GOT3 (cell line): ENCODE measurements around the gene ARHGAP8.
"Not testable (repeated sequence)": the region's sequence is repeated elsewhere in the genome, so short reads cannot be mapped to it uniquely, and the experiment has no call there.

Experiments
- DNase-seq: peaks from one replicate; lab custom pipeline; 2025; ENCODE audit warnings: mixed read lengths; lab: John Stamatoyannopoulos, UW

ARHGAP8 gene

GRCh38 chr22:44765571-44766285 is 13.4 kb downstream of the ARHGAP8 start:
- no peak for DNase-seq

- DNase-seq, result no peak
Observed at GRCh38 chr22:44773082-44773481, 20.7 kb downstream of the ARHGAP8 start.

- DNase-seq, result no peak
Observed at GRCh38 chr22:44775862-44776261, 23.5 kb downstream of the ARHGAP8 start.

GRCh38 chr22:44776605-44777363 is 24.4 kb downstream of the ARHGAP8 start:
- DNase-seq, result no peak

- no peak for DNase-seq
Observed at GRCh38 chr22:44777364-44777755, 25.0 kb downstream of the ARHGAP8 start.

- no peak for DNase-seq
Observed at GRCh38 chr22:44780876-44781449, 28.6 kb downstream of the ARHGAP8 start.

- no peak for DNase-seq
Observed at GRCh38 chr22:44782363-44782963, 30.1 kb downstream of the ARHGAP8 start.

- DNase-seq, result no peak
Observed at GRCh38 chr22:44783091-44783490, 30.7 kb downstream of the ARHGAP8 start.

- no peak for DNase-seq
Observed at GRCh38 chr22:44783581-44783980, 31.2 kb downstream of the ARHGAP8 start.

GRCh38 chr22:44786136-44786535 is 33.8 kb downstream of the ARHGAP8 start:
- no peak for DNase-seq

GRCh38 chr22:44786610-44787009 is 34.2 kb downstream of the ARHGAP8 start:
- no peak for DNase-seq

- DNase-seq, result no peak
Observed at GRCh38 chr22:44787832-44788231, 35.5 kb downstream of the ARHGAP8 start.

- no peak for DNase-seq
Observed at GRCh38 chr22:44793106-44793505, 40.7 kb downstream of the ARHGAP8 start.

GRCh38 chr22:44793506-44794172 is 41.3 kb downstream of the ARHGAP8 start:
- no peak for DNase-seq

- DNase-seq, result no peak
Observed at GRCh38 chr22:44795701-44796630, 43.6 kb downstream of the ARHGAP8 start.

- DNase-seq, result no peak
Observed at GRCh38 chr22:44797181-44797725, 44.9 kb downstream of the ARHGAP8 start.

GRCh38 chr22:44799077-44799945 is 46.9 kb downstream of the ARHGAP8 start:
- DNase-seq, result no peak

- not testable (repeated sequence) for DNase-seq
Observed at GRCh38 chr22:44799946-44800634, 47.7 kb downstream of the ARHGAP8 start.

GRCh38 chr22:44801476-44801875 is 49.1 kb downstream of the ARHGAP8 start:
- DNase-seq, result no peak
